Measurements from ENCODE around the gene COPE. TPM values are rescaled to one million over a fixed set of nuclear protein-coding genes. Genes with fewer than 3 reads are reported as not detected.

The COPE gene
- total RNA-seq, 1 experiment from 2014 or later: 408 TPM

DNA sequence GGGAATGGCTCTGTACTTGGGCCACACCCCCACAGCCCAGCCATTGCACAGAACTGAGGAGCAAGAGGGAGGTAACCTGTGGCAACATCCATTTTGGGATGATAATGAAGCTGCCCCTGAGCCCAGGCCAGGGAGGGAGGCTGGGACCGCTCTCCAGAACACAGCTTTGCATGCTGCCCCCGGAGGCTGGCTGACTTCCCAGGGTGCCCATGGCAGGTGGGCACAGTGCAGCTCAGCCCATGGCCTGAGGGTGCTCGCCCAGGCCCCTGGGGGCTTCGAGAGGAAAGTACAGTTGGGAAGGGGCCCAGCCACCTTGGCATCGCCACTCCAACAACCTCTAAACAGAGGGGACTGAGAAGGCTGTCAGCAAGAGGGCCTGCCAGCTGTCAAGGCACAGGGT is 5.7 kb downstream of the COPE start:
- Histone ChIP-seq H3K36me3 (ENCODE audit: low read depth, low read length) (peaks cover 18% of the 10 kb centered on the region; the same call in 1 of the 2 replicates), H4K20me1 (ENCODE audit: low read length) (0 out of 2 replicates have a peak, but pooled peaks cover 6% of the 10 kb centered on the region), H3K9ac (ENCODE audit: low read length) (no peak overlapping the region), H3K9me3 (ENCODE audit: low read length) (no peaks in the 10 kb centered on the region), H3K9me2 (replicated peaks; ENCODE audit: low read length) (no peaks in the 10 kb centered on the region), H3K4me3 (ENCODE audit: low read length) (no peak overlapping the region), H3K79me2 (ENCODE audit: low read length) (peaks cover 55% of the 10 kb centered on the region), H3F3A (ENCODE audit: low read length, unreplicated experiment) (no peaks in the 10 kb centered on the region), H3K27me3 (ENCODE audit: low read length) (no peaks in the 10 kb centered on the region), H3K27ac (ENCODE audit: low read length) (no peak overlapping the region), H2AFZ (ENCODE audit: low read length) (no peak overlapping the region), H3K4me1 (ENCODE audit: insufficient read depth, low read length) (peaks cover 11% of the 10 kb centered on the region; the same call in 1 of the 2 replicates), H3K4me2 (ENCODE audit: low read length) (no peak overlapping the region)
- CTCF ChIA-PET: no interaction called here
- intact Hi-C loops (cut with micrococcal nuclease): no loop called here
- TF ChIP-seq EZH2 (IDR thresholded peaks at IDR 0.05; ENCODE audit: low read length, unreplicated experiment) (no peak), EZH2phosphoT487 (IDR thresholded peaks at IDR 0.05; ENCODE audit: borderline replicate concordance, low read length) (no peak)
- TF ChIP-seq, protein P1, sequence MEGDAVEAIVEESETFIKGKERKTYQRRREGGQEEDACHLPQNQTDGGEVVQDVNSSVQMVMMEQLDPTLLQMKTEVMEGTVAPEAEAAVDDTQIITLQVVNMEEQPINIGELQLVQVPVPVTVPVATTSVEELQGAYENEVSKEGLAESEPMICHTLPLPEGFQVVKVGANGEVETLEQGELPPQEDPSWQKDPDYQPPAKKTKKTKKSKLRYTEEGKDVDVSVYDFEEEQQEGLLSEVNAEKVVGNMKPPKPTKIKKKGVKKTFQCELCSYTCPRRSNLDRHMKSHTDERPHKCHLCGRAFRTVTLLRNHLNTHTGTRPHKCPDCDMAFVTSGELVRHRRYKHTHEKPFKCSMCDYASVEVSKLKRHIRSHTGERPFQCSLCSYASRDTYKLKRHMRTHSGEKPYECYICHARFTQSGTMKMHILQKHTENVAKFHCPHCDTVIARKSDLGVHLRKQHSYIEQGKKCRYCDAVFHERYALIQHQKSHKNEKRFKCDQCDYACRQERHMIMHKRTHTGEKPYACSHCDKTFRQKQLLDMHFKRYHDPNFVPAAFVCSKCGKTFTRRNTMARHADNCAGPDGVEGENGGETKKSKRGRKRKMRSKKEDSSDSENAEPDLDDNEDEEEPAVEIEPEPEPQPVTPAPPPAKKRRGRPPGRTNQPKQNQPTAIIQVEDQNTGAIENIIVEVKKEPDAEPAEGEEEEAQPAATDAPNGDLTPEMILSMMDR (conservative IDR thresholded peaks at IDR 0.05; ENCODE audit: low read depth, low read length): no peak
- BruUV-seq (replicated peaks): no TSS peak
- POLR2A ChIA-PET (ENCODE audit: unreplicated experiment): no interaction called here
- DNase-seq (no peak), ATAC-seq (no peak)

DNA sequence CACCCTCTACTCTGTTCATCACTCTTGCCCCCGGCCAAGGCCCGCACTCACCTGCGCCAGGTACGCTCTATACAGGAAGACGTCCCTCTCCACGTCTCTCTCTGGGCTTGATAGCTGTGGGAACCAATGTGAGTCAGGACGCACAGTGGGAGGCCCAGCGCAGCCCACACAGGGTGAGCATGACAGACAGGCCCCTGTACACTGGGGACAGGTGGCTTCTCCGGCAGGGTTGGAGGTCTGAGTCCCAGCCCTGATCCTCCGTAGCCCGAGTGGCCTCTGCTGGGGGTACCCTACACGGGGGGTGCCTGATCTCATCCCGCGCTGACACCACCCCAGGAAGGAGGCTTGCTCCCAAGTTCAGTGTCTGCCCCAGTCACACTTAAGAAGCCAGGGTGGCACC is 6.3 kb downstream of the COPE start:
- H3K79me2 ChIP-seq (ENCODE audit: low read length): peaks cover 50% of the 10 kb centered on the region
- ATAC-seq: no peak
- CTCF ChIA-PET: no interaction called here

More for the DNA sequence above, 6.3 kb downstream of the COPE start:
- Histone ChIP-seq H3K9ac (ENCODE audit: low read length) (no peak overlapping the region), H3K27ac (ENCODE audit: low read length) (no peak overlapping the region), H3K36me3 (ENCODE audit: low read depth, low read length) (peaks cover 18% of the 10 kb centered on the region; the same call in 1 of the 2 replicates), H4K20me1 (ENCODE audit: low read length) (0 out of 2 replicates have a peak, but pooled peaks cover 6% of the 10 kb centered on the region), H2AFZ (ENCODE audit: low read length) (no peak overlapping the region), H3K4me3 (ENCODE audit: low read length) (no peak overlapping the region), H3K4me1 (ENCODE audit: insufficient read depth, low read length) (peaks cover 11% of the 10 kb centered on the region; the same call in 1 of the 2 replicates), H3F3A (ENCODE audit: low read length, unreplicated experiment) (no peaks in the 10 kb centered on the region), H3K27me3 (ENCODE audit: low read length) (no peaks in the 10 kb centered on the region), H3K4me2 (ENCODE audit: low read length) (no peak overlapping the region), H3K9me3 (ENCODE audit: low read length) (no peaks in the 10 kb centered on the region), H3K9me2 (replicated peaks; ENCODE audit: low read length) (no peaks in the 10 kb centered on the region)
- no peak for DNase-seq
- TF ChIP-seq, protein P1 (conservative IDR thresholded peaks at IDR 0.05; ENCODE audit: low read depth, low read length): no peak
- TF ChIP-seq EZH2 (IDR thresholded peaks at IDR 0.05; ENCODE audit: low read length, unreplicated experiment) (no peak), EZH2phosphoT487 (IDR thresholded peaks at IDR 0.05; ENCODE audit: borderline replicate concordance, low read length) (no peak)
- BruUV-seq (replicated peaks): no TSS peak
- POLR2A ChIA-PET (ENCODE audit: unreplicated experiment): no interaction called here
- intact Hi-C loops (cut with micrococcal nuclease): no loop called here

All from PC-3 (cell line).